Heart right ventricle (tissue), 16 donors: Measurements from ENCODE around the gene CLCA4. TPM values are rescaled to one million over a fixed set of nuclear protein-coding genes. Genes with fewer than 3 reads are reported as not detected.

ENCODE experiments used
- ATAC-seq, 8 donors: fragments of 200-7000 bp; cut with Tn5 transposase; one replicate each; pipeline ENCODE4 v1.9.1; 2020; ENCODE audit warnings: mild to moderate bottlenecking in 8 of 8, moderate library complexity in 8 of 8, moderate number of reproducible peaks in 1 of 8
- DNase-seq, 2 donors: peaks; one replicate each; pipeline ENCODE4 v3.0.0-alpha.2; 2020
- H3K27ac ChIP-seq, 10 donors: fragments of 200-600 bp; sonication (generic) in 2 of 10; one replicate each; pipeline versions ENCODE4 v1.5.0 to v1.8.0; 2020 to 2022; ENCODE audit warnings: mild to moderate bottlenecking in 3 of 10
- H3K27me3 ChIP-seq, 7 donors: fragments of 200-600 bp; one replicate each; pipeline ENCODE4 v1.8.0; 2021 to 2022; ENCODE audit warnings: mild to moderate bottlenecking in 2 of 7
- H3K36me3 ChIP-seq, 9 donors: fragments of 200-600 bp; sonication (generic) in 1 of 9; one replicate each; pipeline versions ENCODE4 v1.5.0 to v1.8.0; 2020 to 2022; ENCODE audit warnings: mild to moderate bottlenecking in 2 of 9
- H3K4me1 ChIP-seq, 9 donors: fragments of 200-600 bp; sonication (generic) in 1 of 9; one replicate each; pipeline versions ENCODE4 v1.5.0 to v1.8.0; 2020 to 2022; ENCODE audit warnings: mild to moderate bottlenecking in 4 of 9
- H3K4me3 ChIP-seq, 10 donors: fragments of 200-600 bp; sonication (generic) in 2 of 10; one replicate each; pipeline versions ENCODE4 v1.5.0 to v1.8.0; 2020 to 2022; ENCODE audit warnings: mild to moderate bottlenecking in 7 of 10, moderate library complexity in 2 of 10
- H3K9me3 ChIP-seq, 11 donors: fragments of 200-600 bp in 10 of 11; sonication (generic) in 2 of 11; one replicate each; pipeline versions ENCODE4 v1.5.0 to v1.8.0; 2013 to 2022; ENCODE audit warnings: mild to moderate bottlenecking in 2 of 11, control low read depth in 1 of 11, moderate library complexity in 1 of 11
- WGBS, 2 donors: extraction: QIAGEN DNeasy Blood & Tissue Kit; methylation state at CpG; one replicate each; pipeline ENCODE4 v1.1.7; 2013; ENCODE audit warnings: inconsistent platforms in 1 of 2; 5-methylcytosine and 5-hydroxymethylcytosine counted together
- intact Hi-C, 10 donors: fragments of 100-400 bp; cut with DNase I; formaldehyde crosslinking; loops; one replicate each; pipeline versions ENCODE4 v1.11.1 to v1.14.2; 2022
- polyA plus RNA-seq, 2 donors: library from polyadenylated mRNA; stranded (reverse); fragments of 200-250 nt; gene quantifications; one replicate each; pipeline ENCODE4 v1.2.3, GENCODE V29; 2013
- total RNA-seq, 10 donors: library from RNA; stranded (reverse); fragmentation: NEBNext Ultra II Directional in 3 of 10; extraction: Animal tissue kit (Norgen Biotek cat#: 25700) in 3 of 10; gene quantifications; one replicate each; pipeline versions ENCODE4 v1.2.1 to v1.2.4, GENCODE V29; 2021 to 2023
- TF ChIP-seq, protein P1 (sequence below), 9 donors: fragments of 200-600 bp; sonication (generic) in 2 of 9; IDR thresholded peaks; one replicate each; pipeline versions ENCODE4 v1.5.0 to v1.8.0; 2021 to 2022; ENCODE audit warnings: antibody characterized with exemption in 9 of 9, mild to moderate bottlenecking in 5 of 9, moderate library complexity in 1 of 9
- donor health status: Arrhythmogenic right ventricular cardiomyopathy.
- donor health status: ischemic (EF 13 %, LVEDD 7.1; RV severe dilation, severe dysfunction).
- donor health status: healthy with polysubstance abuse.
- donor health status: DM: no; HTN: yes; CAD: no.
- donor health status: DM: no; HTN: no; CAD: no.
- donor health status: ischemic (EF 25% LVEDD 6.9; RV normal size, moderate dysfunction).
- donor health status: ischemic (EF 25% LVEDD 5.7; RV mildly dilated, moderate dysfunction).
- donor health status: healthy.
- donor health status: DM: yes; HTN: yes; CAD: no.
- donor health status: Ischemic cardiomyopathy.
- donor health status: ischemic (EF 35%, LVEDD 5.7; RV mildly dilated, moderate dysfunction).
- donor health status: nonischemic (EF 11% LVEDD 7.7; RV severe dilation, severe dysfunction).
- donor health status: DM: yes; HTN: yes; CAD: no.
- donor health status: PGD.
- donor health status: ischemic (EF 29% LVEDD 5.4; RV normal size, mild dysfunction).
- donor health status: nonischemic (EF 23%, LVEDD 6.1; RV moderate dilation, normal function).

The CLCA4 gene
- total and polyA plus RNA-seq, 12 donors, result 0.04 to 0.23 TPM; not detected in 10

DNA sequence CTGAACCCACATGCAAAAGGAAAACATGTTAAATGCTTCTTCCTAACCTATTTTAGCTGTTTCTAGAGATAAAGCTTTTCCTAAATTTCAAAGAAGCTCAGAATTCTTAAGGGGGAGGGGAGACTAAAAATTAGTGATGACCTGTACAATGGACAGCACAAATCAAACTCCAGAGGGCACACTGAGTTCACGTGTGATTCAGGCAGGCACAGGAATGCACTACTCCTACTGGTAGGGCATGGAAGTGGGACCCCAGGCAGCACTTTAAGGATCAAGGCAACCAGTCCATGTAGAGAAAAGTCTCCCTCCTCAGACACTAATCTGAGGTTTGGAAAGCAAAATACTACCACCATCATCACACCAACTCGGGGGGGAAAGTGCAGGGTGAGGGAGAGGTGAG lies 31.3 kb upstream of the CLCA4 start:
- WGBS, 2 donors, result 54% methylated on average over 2 of the region's 2 CpGs
- Histone ChIP-seq H3K27ac (no peak overlapping the region), H3K27me3 (peaks cover 0 to 4% (median 0%) of the 10 kb centered on the region in 7 donors), H3K36me3 (no peaks in the 10 kb centered on the region), H3K9me3 (no peaks in the 10 kb centered on the region), H3K4me1 (no peaks in the 10 kb centered on the region), H3K4me3 (no peak overlapping the region)
- no peak for DNase-seq
- no peak for ATAC-seq
- intact Hi-C loops, result no loop called here
- TF ChIP-seq, protein P1, sequence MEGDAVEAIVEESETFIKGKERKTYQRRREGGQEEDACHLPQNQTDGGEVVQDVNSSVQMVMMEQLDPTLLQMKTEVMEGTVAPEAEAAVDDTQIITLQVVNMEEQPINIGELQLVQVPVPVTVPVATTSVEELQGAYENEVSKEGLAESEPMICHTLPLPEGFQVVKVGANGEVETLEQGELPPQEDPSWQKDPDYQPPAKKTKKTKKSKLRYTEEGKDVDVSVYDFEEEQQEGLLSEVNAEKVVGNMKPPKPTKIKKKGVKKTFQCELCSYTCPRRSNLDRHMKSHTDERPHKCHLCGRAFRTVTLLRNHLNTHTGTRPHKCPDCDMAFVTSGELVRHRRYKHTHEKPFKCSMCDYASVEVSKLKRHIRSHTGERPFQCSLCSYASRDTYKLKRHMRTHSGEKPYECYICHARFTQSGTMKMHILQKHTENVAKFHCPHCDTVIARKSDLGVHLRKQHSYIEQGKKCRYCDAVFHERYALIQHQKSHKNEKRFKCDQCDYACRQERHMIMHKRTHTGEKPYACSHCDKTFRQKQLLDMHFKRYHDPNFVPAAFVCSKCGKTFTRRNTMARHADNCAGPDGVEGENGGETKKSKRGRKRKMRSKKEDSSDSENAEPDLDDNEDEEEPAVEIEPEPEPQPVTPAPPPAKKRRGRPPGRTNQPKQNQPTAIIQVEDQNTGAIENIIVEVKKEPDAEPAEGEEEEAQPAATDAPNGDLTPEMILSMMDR (IDR thresholded peaks at IDR 0.05), result peak in 4 of 9 donors; percentile 29 to 34 (median 32)

DNA sequence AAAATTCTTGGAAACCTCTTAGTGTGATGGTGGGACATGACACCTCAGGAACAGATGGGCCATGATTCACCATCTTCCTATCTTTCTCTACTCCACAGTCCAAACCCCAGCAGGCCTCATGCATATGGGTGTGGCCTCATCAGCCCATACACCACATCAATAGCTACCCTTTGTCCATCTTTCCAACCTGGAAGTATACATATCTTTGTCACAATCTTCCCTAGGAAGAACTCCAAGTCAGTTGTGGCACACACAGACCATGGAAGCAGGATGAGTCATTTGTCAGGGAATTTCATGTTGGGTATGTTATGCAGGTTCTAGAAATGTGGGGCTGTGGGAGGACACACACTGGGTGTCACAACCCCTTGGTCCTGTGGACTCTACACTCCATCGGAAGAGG lies 30.5 kb upstream of the CLCA4 start:
- intact Hi-C loops, result no loop called here
- no peak overlapping the region for H3K27ac ChIP-seq
- DNase-seq (no peak), ATAC-seq (no peak)
- H3K9me3 ChIP-seq, result no peaks in the 10 kb centered on the region
- no peak overlapping the region for H3K4me3 ChIP-seq
- H3K36me3 ChIP-seq, result no peaks in the 10 kb centered on the region
- TF ChIP-seq, protein P1 (IDR thresholded peaks at IDR 0.05), result no peak
- H3K4me1 ChIP-seq, result no peaks in the 10 kb centered on the region
- WGBS, 2 donors, result 94 to 95% methylated on average over 1 of the region's 1 CpG
- peaks cover 0 to 4% (median 0%) of the 10 kb centered on the region in 7 donors for H3K27me3 ChIP-seq

DNA sequence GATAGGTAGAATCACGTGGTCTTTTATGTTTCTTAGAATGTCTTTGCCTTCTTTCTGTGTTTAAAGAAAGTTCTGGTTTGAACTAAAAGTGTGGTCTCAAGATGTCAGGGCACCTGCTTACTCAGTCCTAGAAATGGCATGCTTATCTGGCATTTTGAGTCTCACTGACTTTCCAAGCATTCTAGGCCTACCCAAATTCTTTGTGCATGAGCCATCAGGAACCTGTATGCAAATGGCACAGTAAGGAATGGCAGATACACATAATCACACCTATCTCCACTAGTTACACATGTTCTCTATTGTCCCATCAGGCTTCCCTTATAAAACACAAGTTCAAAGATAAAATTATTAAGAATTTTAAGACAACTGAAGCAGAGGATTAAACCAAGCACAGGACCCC lies 29.5 kb upstream of the CLCA4 start:
- H3K9me3 ChIP-seq, result no peaks in the 10 kb centered on the region
- H3K36me3 ChIP-seq, result no peaks in the 10 kb centered on the region
- DNase-seq (no peak), ATAC-seq (no peak)
- H3K4me3 ChIP-seq, result no peak overlapping the region
- TF ChIP-seq, protein P1 (IDR thresholded peaks at IDR 0.05), result no peak
- 70 to 85% methylated on average over 1 of the region's 1 CpG for WGBS, 2 donors
- no peak overlapping the region for H3K27ac ChIP-seq
- H3K27me3 ChIP-seq, result peaks cover 0 to 4% (median 0%) of the 10 kb centered on the region in 7 donors
- intact Hi-C loops, result no loop called here
- H3K4me1 ChIP-seq, result no peaks in the 10 kb centered on the region

DNA sequence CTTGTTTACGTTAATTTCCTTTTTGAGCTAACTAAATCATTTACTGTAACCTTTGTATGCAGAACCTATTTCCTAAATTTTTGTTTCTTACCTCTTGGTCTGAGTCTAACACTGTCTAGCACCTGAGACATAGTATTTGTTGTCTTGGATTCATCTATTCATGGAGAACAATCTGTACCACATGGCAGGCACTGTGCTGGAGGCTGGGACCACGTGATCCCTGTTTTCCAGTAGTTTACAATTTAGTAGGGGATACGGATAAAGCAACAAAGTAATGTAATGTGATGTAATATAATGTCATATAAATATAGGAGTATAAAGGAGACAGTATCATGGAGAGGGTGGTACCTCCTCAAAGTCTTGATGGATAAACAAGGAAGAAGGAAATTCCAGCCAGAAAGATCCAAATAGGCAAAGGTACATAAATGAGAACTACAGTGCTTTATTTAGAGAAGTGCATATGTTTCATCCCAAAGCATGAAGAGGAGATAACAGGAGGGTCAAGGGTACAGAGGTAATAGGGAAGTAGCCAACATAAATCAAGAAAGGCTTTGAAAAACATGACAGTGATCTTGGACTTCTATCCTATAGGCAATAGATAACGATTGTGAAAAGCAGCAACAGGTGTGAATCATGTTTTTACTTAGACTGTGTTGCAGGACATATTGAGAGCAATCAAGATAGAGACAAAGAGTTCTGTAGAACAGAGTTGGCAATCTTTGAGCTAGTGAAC lies 25.9 kb upstream of the CLCA4 start:
- intact Hi-C loops, result no loop called here
- Histone ChIP-seq H3K9me3 (no peaks in the 10 kb centered on the region), H3K4me1 (no peaks in the 10 kb centered on the region), H3K36me3 (no peaks in the 10 kb centered on the region), H3K27ac (no peak overlapping the region), H3K27me3 (peaks cover 0 to 4% (median 0%) of the 10 kb centered on the region in 7 donors), H3K4me3 (no peak overlapping the region)
- TF ChIP-seq, protein P1 (IDR thresholded peaks at IDR 0.05), result no peak
- no peak for ATAC-seq
- 83 to 91% methylated on average over 4 of the region's 4 CpGs for WGBS, 2 donors
- no peak for DNase-seq
